HUES48 (cell line): Measurements from ENCODE around the gene MUC7.

Source experiments
- H3K27ac ChIP-seq: one replicate; pipeline ENCODE4 v1.7.0; 2013; ENCODE audit warnings: low read depth, low read length, inconsistent platforms
- H3K27me3 ChIP-seq: 2 replicates; pipeline ENCODE4 v1.6.1; 2013; ENCODE audit warnings: mild to moderate bottlenecking, low read length; ENCODE audit not compliant: control insufficient read depth, insufficient read depth
- H3K36me3 ChIP-seq: 2 replicates; pipeline ENCODE4 v1.6.1; 2013; ENCODE audit warnings: low read length; ENCODE audit not compliant: control insufficient read depth, insufficient read depth
- H3K4me1 ChIP-seq: 2 replicates; pipeline ENCODE4 v1.6.1; 2013; ENCODE audit warnings: mild to moderate bottlenecking, low read length; ENCODE audit not compliant: control insufficient read depth, insufficient read depth
- H3K4me3 ChIP-seq: 2 replicates; pipeline ENCODE4 v1.5.1; 2013; ENCODE audit warnings: mild to moderate bottlenecking, low read depth, low read length
- H3K9ac ChIP-seq: 2 replicates; pipeline ENCODE4 v1.6.1; 2013; ENCODE audit warnings: mild to moderate bottlenecking, low read depth, low read length, moderate library complexity
- H3K9me3 ChIP-seq: 2 replicates; pipeline ENCODE4 v1.6.1; 2013; ENCODE audit warnings: low read length; ENCODE audit not compliant: control insufficient read depth, insufficient read depth

Gene MUC7

DNA sequence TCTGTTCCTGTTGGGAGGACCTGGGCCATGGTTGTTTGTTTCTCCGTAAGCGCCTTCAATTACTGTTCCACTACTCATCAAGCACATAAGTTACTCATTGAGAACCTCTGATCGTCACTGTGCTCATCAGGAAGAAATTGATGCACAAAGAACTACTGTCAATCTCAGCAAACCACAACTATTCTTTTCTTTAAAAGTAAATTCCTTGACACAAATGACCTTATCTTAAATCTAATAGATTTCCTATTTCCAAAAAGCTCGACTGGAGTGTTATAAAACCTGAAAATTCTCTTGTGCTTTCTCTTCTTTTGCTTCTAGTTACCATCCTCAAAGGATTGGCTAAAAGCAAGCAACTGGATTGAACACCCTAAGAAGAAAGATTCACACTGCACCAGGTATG lies at the start of gene MUC7:
Gene MUC7, plus strand, starts transcription at position 301 of the 400 bp plus-strand sequence. CDS start 1,825 bp downstream, outside the sequence.
- Histone ChIP-seq H3K27ac (no peak within 1 kb of the TSS), H3K36me3 (no peaks in the 10 kb centered on the region), H3K27me3 (no peaks in the 10 kb centered on the region), H3K9me3 (no peaks in the 10 kb centered on the region), H3K4me3 (no peak within 1 kb of the TSS), H3K4me1 (no peaks in the 10 kb centered on the region), H3K9ac (no peak within 1 kb of the TSS)

- Histone ChIP-seq H3K27me3 (no peaks in the 10 kb centered on the region), H3K4me3 (no peak overlapping the region), H3K9ac (no peak overlapping the region), H3K36me3 (no peaks in the 10 kb centered on the region), H3K4me1 (no peaks in the 10 kb centered on the region), H3K27ac (no peak overlapping the region), H3K9me3 (peaks cover 13% of the 10 kb centered on the region)
These were observed 46.7 kb upstream of the MUC7 start for GRCh38 chr4:70425306-70425705.

GRCh38 chr4:70426789-70427188 lies 45.2 kb upstream of the MUC7 start:
- H3K36me3 ChIP-seq: no peaks in the 10 kb centered on the region
- no peak overlapping the region for H3K4me3 ChIP-seq
- peaks cover 13% of the 10 kb centered on the region for H3K9me3 ChIP-seq
- no peaks in the 10 kb centered on the region for H3K4me1 ChIP-seq
- H3K27me3 ChIP-seq: no peaks in the 10 kb centered on the region
- no peak overlapping the region for H3K9ac ChIP-seq
- no peak overlapping the region for H3K27ac ChIP-seq

DNA sequence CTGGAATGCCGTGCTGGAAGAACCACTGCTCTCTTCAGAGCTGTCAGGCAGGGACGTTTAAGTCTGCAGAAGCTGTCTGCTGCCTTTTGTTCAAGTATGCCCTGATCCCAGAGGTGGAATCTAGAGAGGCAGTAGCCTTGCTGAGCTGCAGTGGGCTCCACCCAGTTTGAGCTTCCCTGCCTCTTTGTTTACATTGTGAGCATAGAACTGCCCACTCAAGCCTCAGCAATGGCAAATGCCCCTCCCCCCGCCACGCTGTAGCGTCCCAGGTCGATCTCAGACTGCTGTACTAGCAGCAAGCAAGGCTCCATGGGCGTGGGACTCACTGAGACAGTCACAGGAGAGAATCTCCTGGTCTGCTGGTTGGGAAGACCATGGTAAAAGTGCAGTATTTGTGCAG lies 34.8 kb upstream of the MUC7 start:
- no peaks in the 10 kb centered on the region for H3K36me3 ChIP-seq
- H3K4me3 ChIP-seq: no peak overlapping the region

GRCh38 chr4:70442474-70442873 lies 29.5 kb upstream of the MUC7 start:
- no peak overlapping the region for H3K9ac ChIP-seq
- H3K9me3 ChIP-seq: no peaks in the 10 kb centered on the region
- H3K4me1 ChIP-seq: no peaks in the 10 kb centered on the region
- no peak overlapping the region for H3K4me3 ChIP-seq
- H3K27ac ChIP-seq: no peak overlapping the region
- no peaks in the 10 kb centered on the region for H3K27me3 ChIP-seq
- H3K36me3 ChIP-seq: no peaks in the 10 kb centered on the region

More for the DNA sequence above, 34.8 kb upstream of the MUC7 start:
- H3K9ac ChIP-seq: no peak overlapping the region
- H3K9me3 ChIP-seq: no peaks in the 10 kb centered on the region
- H3K4me1 ChIP-seq: no peaks in the 10 kb centered on the region
- no peaks in the 10 kb centered on the region for H3K27me3 ChIP-seq
- H3K27ac ChIP-seq: no peak overlapping the region

DNA sequence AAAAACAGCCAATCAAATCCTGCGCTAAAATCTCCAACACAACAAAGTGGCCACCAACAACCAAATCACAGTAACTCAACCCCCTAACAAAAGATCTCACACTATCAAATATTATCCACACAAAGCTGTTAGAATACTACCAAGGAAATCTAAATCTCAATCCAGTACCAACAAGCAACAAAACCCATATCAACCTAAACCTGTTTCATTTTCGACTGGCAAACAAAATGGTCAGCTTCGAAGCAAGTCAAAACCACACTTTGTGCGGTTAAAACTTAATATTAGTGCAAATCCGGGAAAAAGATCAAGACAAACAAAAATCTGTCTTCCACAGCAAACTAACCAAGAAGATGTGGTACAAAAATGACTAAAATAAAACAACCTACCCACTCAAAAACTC lies 28.7 kb upstream of the MUC7 start:
- Histone ChIP-seq H3K9ac (no peak overlapping the region), H3K4me1 (no peaks in the 10 kb centered on the region), H3K36me3 (no peaks in the 10 kb centered on the region), H3K27me3 (no peaks in the 10 kb centered on the region), H3K9me3 (no peaks in the 10 kb centered on the region), H3K27ac (no peak overlapping the region), H3K4me3 (no peak overlapping the region)

GRCh38 chr4:70449220-70449619 lies 22.8 kb upstream of the MUC7 start:
- Histone ChIP-seq H3K27me3 (no peaks in the 10 kb centered on the region), H3K36me3 (no peaks in the 10 kb centered on the region), H3K27ac (no peak overlapping the region), H3K9ac (no peak overlapping the region), H3K9me3 (no peaks in the 10 kb centered on the region), H3K4me1 (no peaks in the 10 kb centered on the region), H3K4me3 (no peak overlapping the region)

- Histone ChIP-seq H3K9ac (no peak overlapping the region), H3K27me3 (no peaks in the 10 kb centered on the region), H3K4me1 (no peaks in the 10 kb centered on the region), H3K9me3 (no peaks in the 10 kb centered on the region), H3K4me3 (no peak overlapping the region), H3K36me3 (no peaks in the 10 kb centered on the region), H3K27ac (no peak overlapping the region)
These were observed 19.1 kb upstream of the MUC7 start for GRCh38 chr4:70452946-70453345.

DNA sequence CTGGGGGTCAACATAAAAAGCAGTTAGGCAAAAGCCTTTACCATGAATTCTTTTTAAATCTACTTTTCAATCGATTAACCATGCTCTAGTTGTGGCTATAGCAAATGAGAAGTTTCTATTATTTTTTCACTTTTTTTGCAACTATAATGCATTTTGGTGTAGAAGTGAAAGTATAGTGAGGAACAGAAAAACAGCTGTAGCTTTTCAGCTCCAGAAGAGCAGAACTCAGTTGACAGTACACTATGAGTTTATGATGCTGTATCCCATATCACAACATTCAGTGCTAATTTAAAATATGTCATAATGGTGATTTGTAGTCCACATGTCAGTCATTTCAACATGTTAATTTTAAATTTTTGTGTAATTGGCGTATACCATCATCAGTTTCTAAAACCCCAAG lies 8.7 kb upstream of the MUC7 start:
- Histone ChIP-seq H3K36me3 (no peaks in the 10 kb centered on the region), H3K4me1 (no peaks in the 10 kb centered on the region), H3K9me3 (no peaks in the 10 kb centered on the region), H3K27me3 (no peaks in the 10 kb centered on the region), H3K27ac (no peak overlapping the region), H3K9ac (no peak overlapping the region), H3K4me3 (no peak overlapping the region)

DNA sequence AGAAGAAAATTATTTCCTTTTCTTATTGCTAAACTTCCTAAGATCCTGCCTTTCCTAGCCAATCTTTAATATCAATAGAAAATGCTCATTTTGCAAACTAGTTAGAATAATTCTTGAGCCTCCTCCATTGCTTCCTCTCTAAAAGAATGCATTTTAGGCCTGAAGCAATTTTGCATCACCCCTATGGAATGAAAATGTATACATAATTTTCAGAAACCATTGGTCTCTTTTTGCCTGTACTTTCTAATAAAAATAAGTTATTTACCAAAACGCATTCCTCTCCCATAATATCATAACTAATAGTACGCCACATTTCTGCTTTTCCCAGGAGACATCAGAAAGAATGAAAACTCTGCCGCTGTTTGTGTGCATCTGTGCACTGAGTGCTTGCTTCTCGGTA lies 1.7 kb downstream of the MUC7 start:
- H3K4me3 ChIP-seq: no peak overlapping the region
- H3K36me3 ChIP-seq: no peaks in the 10 kb centered on the region
- no peaks in the 10 kb centered on the region for H3K9me3 ChIP-seq
- no peak overlapping the region for H3K9ac ChIP-seq
- no peaks in the 10 kb centered on the region for H3K4me1 ChIP-seq
- H3K27me3 ChIP-seq: no peaks in the 10 kb centered on the region
- no peak overlapping the region for H3K27ac ChIP-seq

- no peak overlapping the region for H3K4me3 ChIP-seq
- no peaks in the 10 kb centered on the region for H3K4me1 ChIP-seq
- H3K27ac ChIP-seq: no peak overlapping the region
- H3K9me3 ChIP-seq: no peaks in the 10 kb centered on the region
- no peaks in the 10 kb centered on the region for H3K36me3 ChIP-seq
- no peak overlapping the region for H3K9ac ChIP-seq
- no peaks in the 10 kb centered on the region for H3K27me3 ChIP-seq
These were observed 16.8 kb downstream of the MUC7 start for GRCh38 chr4:70488748-70489147.

DNA sequence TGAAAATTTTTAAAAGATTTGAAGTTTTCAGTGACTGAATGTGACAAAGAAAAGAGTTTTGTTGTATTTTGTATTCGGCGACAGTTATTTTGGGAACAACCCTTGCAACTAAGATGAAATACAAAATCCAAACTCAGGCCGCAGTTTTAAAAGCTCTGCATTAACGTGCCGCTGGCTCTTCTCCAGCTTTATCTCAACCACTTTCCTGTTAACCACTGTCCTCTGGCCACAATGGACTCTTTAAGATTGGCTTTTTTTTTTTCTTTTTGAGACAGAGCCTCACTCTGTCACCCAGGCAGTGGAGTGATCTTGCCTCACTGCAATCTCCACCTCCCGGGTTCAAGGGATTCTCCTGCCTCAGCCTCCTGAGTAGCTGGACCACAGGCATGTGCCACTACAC lies 24.2 kb downstream of the MUC7 start:
- Histone ChIP-seq H3K9ac (no peak overlapping the region), H3K27ac (no peak overlapping the region), H3K9me3 (no peaks in the 10 kb centered on the region), H3K36me3 (no peaks in the 10 kb centered on the region), H3K4me3 (no peak overlapping the region), H3K4me1 (no peaks in the 10 kb centered on the region), H3K27me3 (no peaks in the 10 kb centered on the region)
